Keratinocyte (primary cell): Measurements from ENCODE around the gene STK35. TPM values are rescaled to one million over a fixed set of nuclear protein-coding genes. Genes with fewer than 3 reads are reported as not detected.

Experiments used
- DNase-seq: peaks from one replicate; pipeline ENCODE4 v3.0.0-alpha.2; 2011; ENCODE audit warnings: low read depth, missing footprints, low spot score
- FAIRE-seq: peaks from 2 replicates; lab custom pipeline; 2011; peaks lifted over from hg19 to GRCh38; lab: Jason Lieb, UNC
- H2AFZ ChIP-seq: 2 replicates; pipeline ENCODE4 v1.6.0; 2012; ENCODE audit warnings: low read length, control low read depth, inconsistent platforms; ENCODE audit not compliant: control insufficient read depth
- H3K27ac ChIP-seq: 2 replicates; pipeline ENCODE4 v1.5.1; 2011; ENCODE audit warnings: low read length; ENCODE audit not compliant: control insufficient read depth, insufficient read depth
- H3K27me3 ChIP-seq: 3 replicates; pipeline ENCODE4 v1.6.0; 2011; ENCODE audit warnings: low read length; ENCODE audit not compliant: control insufficient read depth, insufficient read depth; ENCODE audit errors: extremely low read depth
- H3K36me3 ChIP-seq, 2 experiments: 2 replicates in 1 of 2; 3 replicates in 1 of 2; pipeline ENCODE4 v1.5.1; 2011; ENCODE audit warnings: low read length in 2 of 2, mild to moderate bottlenecking in 1 of 2; ENCODE audit not compliant: control insufficient read depth in 2 of 2, insufficient read depth in 2 of 2; ENCODE audit errors: extremely low read depth in 1 of 2
- H3K4me1 ChIP-seq: 3 replicates; pipeline ENCODE4 v1.5.1; 2011; ENCODE audit warnings: low read length; ENCODE audit not compliant: control insufficient read depth, insufficient read depth; ENCODE audit errors: extremely low read depth
- H3K4me2 ChIP-seq: 3 replicates; pipeline ENCODE4 v1.6.0; 2011; ENCODE audit warnings: low read depth, low read length; ENCODE audit not compliant: control insufficient read depth, insufficient read depth; ENCODE audit errors: extremely low read depth
- H3K4me3 ChIP-seq, 3 experiments: fragments of 200-600 bp in 1 of 3; sonication (generic) in 1 of 3; 2 replicates in 2 of 3; 3 replicates in 1 of 3; pipeline ENCODE4 v1.5.1; 2011 to 2016; ENCODE audit warnings: low read length in 3 of 3, mild to moderate bottlenecking in 3 of 3, control low read depth in 2 of 3, inconsistent platforms in 1 of 3, low read depth in 1 of 3, mixed read lengths in 1 of 3, mixed run types in 1 of 3, moderate library complexity in 1 of 3; ENCODE audit not compliant: control insufficient read depth in 2 of 3, insufficient read depth in 2 of 3; ENCODE audit errors: extremely low read depth in 1 of 3
- H3K79me2 ChIP-seq: 2 replicates; pipeline ENCODE4 v1.6.0; 2012; ENCODE audit warnings: low read length; ENCODE audit not compliant: control insufficient read depth, insufficient read depth
- H3K9ac ChIP-seq: 3 replicates; pipeline ENCODE4 v1.6.0; 2011; ENCODE audit warnings: low read length; ENCODE audit not compliant: control insufficient read depth, insufficient read depth; ENCODE audit errors: extremely low read depth
- H3K9me1 ChIP-seq: 3 replicates; pipeline ENCODE4 v1.6.0; 2011; ENCODE audit warnings: low read length; ENCODE audit not compliant: control insufficient read depth, insufficient read depth; ENCODE audit errors: extremely low read depth
- H3K9me3 ChIP-seq: 2 replicates; pipeline ENCODE4 v1.5.1; 2012; ENCODE audit warnings: low read depth, low read length; ENCODE audit not compliant: control insufficient read depth
- H4K20me1 ChIP-seq: 3 replicates; pipeline ENCODE4 v1.6.0; 2011; ENCODE audit warnings: low read length; ENCODE audit not compliant: control insufficient read depth, insufficient read depth; ENCODE audit errors: extremely low read depth
- EZH2 ChIP-seq: IDR thresholded peaks from one replicate; pipeline ENCODE4 v1.6.1; 2012; ENCODE audit warnings: inconsistent platforms, mild to moderate bottlenecking, low read length, moderate library complexity
- dilution Hi-C: fragments of 300-500 bp; cut with MboI; formaldehyde crosslinking; loops from one replicate; pipeline ENCODE4 v1.7.0; 2020; ENCODE audit warnings: low sequenced_read_pairs; ENCODE audit not compliant: extremely low pct_ligation_motif_present
- polyA plus RNA-seq, 5 experiments: library from polyadenylated mRNA; depleted of rRNA in 3 of 5; stranded (reverse) in 3 of 5; stranded (forward) in 1 of 5; unstranded in 1 of 5; fragments of >200 nt; gene quantifications; 1 replicate in 1 of 5; 2 replicates in 3 of 5; 3 replicates in 1 of 5; pipeline versions ENCODE4 v1.2.1 to v1.2.3, GENCODE V29; 2011 to 2012; ENCODE audit warnings: missing spikeins in 2 of 5, low read depth in 1 of 5, low replicate concordance in 1 of 5
- TF ChIP-seq, protein P1 (sequence below), 3 experiments: IDR thresholded peaks in 1 of 3; conservative IDR thresholded peaks in 1 of 3; optimal IDR thresholded peaks in 1 of 3; 2 replicates in 2 of 3; 3 replicates in 1 of 3; pipeline versions ENCODE3 to v1.5.1; 2011; ENCODE audit warnings: low read length in 3 of 3, mild to moderate bottlenecking in 3 of 3, moderate library complexity in 2 of 3, control low read depth in 1 of 3, inconsistent platforms in 1 of 3; ENCODE audit not compliant: insufficient read depth in 2 of 3; ENCODE audit errors: extremely low read depth in 1 of 3

The STK35 gene
- polyA plus RNA-seq, 1 donor (not counting 4 experiments of a cell fraction or from before 2014, with no cell fraction given) = 6.5 TPM

DNA sequence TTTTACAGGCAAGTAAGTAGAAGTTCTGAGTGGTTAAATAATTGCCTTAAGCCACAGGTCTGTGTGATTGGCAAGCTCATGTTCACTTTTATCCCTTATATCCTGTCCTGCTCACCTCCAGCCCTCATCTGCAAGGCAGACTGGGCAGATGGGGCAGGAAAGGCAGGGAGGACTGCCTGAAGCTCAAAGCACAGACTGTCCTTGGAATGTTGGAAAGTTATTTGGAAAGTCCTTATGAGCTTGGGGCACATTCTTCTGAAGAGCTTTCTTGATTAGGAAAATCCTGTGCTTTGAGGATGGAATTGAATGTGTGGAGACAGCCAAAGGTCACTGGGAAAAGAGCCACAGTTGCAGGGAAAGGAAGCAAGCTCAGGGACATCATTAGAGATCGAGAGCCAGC is 48.9 kb upstream of the STK35 start:
- Histone ChIP-seq H3K9ac (no peak overlapping the region), H3K27me3 (peaks cover 18% of the 10 kb centered on the region), H3K4me2 (no peak overlapping the region), H3K9me3 (no peaks in the 10 kb centered on the region), H3K9me1 (no peaks in the 10 kb centered on the region), H3K27ac (no peak overlapping the region), H4K20me1 (no peaks in the 10 kb centered on the region), H3K4me3 (no peak overlapping the region), H3K79me2 (no peaks in the 10 kb centered on the region), H3K4me1 (no peaks in the 10 kb centered on the region), H3K36me3 (no peaks in the 10 kb centered on the region), H2AFZ (no peak overlapping the region)
- TF ChIP-seq, protein P1, sequence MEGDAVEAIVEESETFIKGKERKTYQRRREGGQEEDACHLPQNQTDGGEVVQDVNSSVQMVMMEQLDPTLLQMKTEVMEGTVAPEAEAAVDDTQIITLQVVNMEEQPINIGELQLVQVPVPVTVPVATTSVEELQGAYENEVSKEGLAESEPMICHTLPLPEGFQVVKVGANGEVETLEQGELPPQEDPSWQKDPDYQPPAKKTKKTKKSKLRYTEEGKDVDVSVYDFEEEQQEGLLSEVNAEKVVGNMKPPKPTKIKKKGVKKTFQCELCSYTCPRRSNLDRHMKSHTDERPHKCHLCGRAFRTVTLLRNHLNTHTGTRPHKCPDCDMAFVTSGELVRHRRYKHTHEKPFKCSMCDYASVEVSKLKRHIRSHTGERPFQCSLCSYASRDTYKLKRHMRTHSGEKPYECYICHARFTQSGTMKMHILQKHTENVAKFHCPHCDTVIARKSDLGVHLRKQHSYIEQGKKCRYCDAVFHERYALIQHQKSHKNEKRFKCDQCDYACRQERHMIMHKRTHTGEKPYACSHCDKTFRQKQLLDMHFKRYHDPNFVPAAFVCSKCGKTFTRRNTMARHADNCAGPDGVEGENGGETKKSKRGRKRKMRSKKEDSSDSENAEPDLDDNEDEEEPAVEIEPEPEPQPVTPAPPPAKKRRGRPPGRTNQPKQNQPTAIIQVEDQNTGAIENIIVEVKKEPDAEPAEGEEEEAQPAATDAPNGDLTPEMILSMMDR (optimal IDR thresholded peaks at IDR 0.05 in 1 of 3, IDR thresholded peaks at IDR 0.05 in 1 of 3, conservative IDR thresholded peaks at IDR 0.05 in 1 of 3; ENCODE audit: extremely low read depth in 1 of 3, insufficient read depth in 2 of 3, low read length in 3 of 3) = no peak
- TF ChIP-seq EZH2 = no peak
- FAIRE-seq = no peak
- DNase-seq = no peak
- dilution Hi-C loops = no loop called here

DNA sequence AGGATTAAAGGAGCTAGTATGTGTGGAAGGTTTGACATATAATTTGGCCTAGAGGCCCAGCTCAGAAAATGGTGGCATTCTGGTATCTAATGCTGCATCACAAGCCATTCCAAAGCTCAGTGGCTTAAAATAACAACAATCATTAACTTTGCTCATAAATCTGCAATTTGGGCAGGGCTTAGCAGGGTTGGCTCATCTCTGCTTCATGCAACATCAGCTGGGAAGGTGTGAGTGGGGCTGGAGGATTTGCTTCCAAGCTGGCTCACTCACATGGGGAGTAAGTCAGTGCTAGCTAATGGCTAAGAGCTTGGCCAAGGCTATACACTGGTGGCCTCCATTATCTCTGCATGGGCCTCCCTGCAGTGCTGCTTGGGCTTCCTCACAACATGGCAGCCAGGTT is 48.0 kb upstream of the STK35 start:
- H3K79me2 ChIP-seq = no peaks in the 10 kb centered on the region
- H3K27ac ChIP-seq = no peak overlapping the region
- TF ChIP-seq, protein P1 (optimal IDR thresholded peaks at IDR 0.05 in 1 of 3, IDR thresholded peaks at IDR 0.05 in 1 of 3, conservative IDR thresholded peaks at IDR 0.05 in 1 of 3; ENCODE audit: extremely low read depth in 1 of 3, insufficient read depth in 2 of 3, low read length in 3 of 3) = no peak
- no peak for TF ChIP-seq EZH2
- H3K9ac ChIP-seq = no peak overlapping the region
- no peaks in the 10 kb centered on the region for H3K9me1 ChIP-seq
- no peaks in the 10 kb centered on the region for H3K4me1 ChIP-seq
- no peak for DNase-seq
- no peaks in the 10 kb centered on the region for H3K9me3 ChIP-seq
- H4K20me1 ChIP-seq = no peaks in the 10 kb centered on the region
- H3K36me3 ChIP-seq = no peaks in the 10 kb centered on the region
- H3K4me3 ChIP-seq = no peak overlapping the region
- H3K27me3 ChIP-seq = peaks cover 15% of the 10 kb centered on the region
- H2AFZ ChIP-seq = no peak overlapping the region
- no peak overlapping the region for H3K4me2 ChIP-seq
- dilution Hi-C loops = no loop called here
- no peak for FAIRE-seq
